HUES48 (cell line): ENCODE measurements around the gene ST6GALNAC4.

Source experiments
- H3K27ac ChIP-seq: one replicate; pipeline ENCODE4 v1.7.0; 2013; ENCODE audit warnings: low read depth, low read length, inconsistent platforms
- H3K27me3 ChIP-seq: 2 replicates; pipeline ENCODE4 v1.6.1; 2013; ENCODE audit warnings: mild to moderate bottlenecking, low read length; ENCODE audit not compliant: control insufficient read depth, insufficient read depth
- H3K36me3 ChIP-seq: 2 replicates; pipeline ENCODE4 v1.6.1; 2013; ENCODE audit warnings: low read length; ENCODE audit not compliant: control insufficient read depth, insufficient read depth
- H3K4me1 ChIP-seq: 2 replicates; pipeline ENCODE4 v1.6.1; 2013; ENCODE audit warnings: mild to moderate bottlenecking, low read length; ENCODE audit not compliant: control insufficient read depth, insufficient read depth
- H3K4me3 ChIP-seq: 2 replicates; pipeline ENCODE4 v1.5.1; 2013; ENCODE audit warnings: mild to moderate bottlenecking, low read depth, low read length
- H3K9ac ChIP-seq: 2 replicates; pipeline ENCODE4 v1.6.1; 2013; ENCODE audit warnings: mild to moderate bottlenecking, low read depth, low read length, moderate library complexity
- H3K9me3 ChIP-seq: 2 replicates; pipeline ENCODE4 v1.6.1; 2013; ENCODE audit warnings: low read length; ENCODE audit not compliant: control insufficient read depth, insufficient read depth

ST6GALNAC4 gene

GRCh38 chr9:127927988-127928675 is 11.3 kb upstream of the ST6GALNAC4 start:
- H3K9me3 ChIP-seq: no peaks in the 10 kb centered on the region
- H3K27me3 ChIP-seq: peaks cover 17% of the 10 kb centered on the region
- no peak overlapping the region for H3K9ac ChIP-seq
- H3K4me1 ChIP-seq: peaks cover 26% of the 10 kb centered on the region
- H3K27ac ChIP-seq: no peak overlapping the region
- H3K36me3 ChIP-seq: no peaks in the 10 kb centered on the region
- peak overlapping the region; percentile 69 for H3K4me3 ChIP-seq

DNA sequence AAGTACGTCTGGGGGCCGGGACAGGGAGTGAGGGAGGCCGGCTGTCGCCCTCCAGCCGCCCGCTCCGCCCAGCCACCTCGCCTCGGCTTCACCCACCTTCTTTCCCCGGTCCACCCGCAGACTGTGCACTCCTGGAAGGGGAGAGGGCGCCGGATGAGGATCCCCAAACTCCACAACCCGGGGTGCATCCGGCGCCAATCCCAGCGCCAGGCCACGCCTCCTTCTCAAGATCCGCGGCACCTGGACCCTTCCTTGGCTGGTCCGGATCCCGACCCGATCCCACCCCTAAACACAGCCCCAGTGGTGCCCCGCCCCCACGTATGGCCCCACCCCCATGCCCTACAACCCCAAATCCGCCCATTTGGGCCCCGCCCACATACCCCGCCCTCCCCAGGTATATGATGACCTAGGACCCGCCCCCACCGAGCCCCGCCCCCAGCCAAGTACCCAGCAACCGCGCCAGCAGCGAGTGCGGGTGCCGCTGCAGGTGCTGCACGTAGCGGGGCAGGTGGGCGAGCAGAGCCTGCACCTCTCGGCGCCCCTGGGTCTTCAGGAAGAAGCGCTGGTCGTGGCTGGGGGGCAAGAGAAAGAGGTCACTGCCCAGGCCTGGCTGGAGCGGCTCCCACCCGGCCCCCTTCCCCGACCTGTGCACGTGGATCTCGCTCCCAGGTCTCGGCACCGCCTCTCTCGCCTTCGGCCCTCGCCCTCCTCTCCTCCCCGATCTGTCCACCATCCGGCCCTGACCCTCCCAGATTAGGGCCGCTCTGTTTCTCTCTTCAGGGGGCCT is 10.6 kb upstream of the ST6GALNAC4 start:
- Histone ChIP-seq H3K4me1 (peaks cover 26% of the 10 kb centered on the region), H3K4me3 (peak overlapping the region; percentile 81), H3K9me3 (no peaks in the 10 kb centered on the region), H3K27ac (no peak overlapping the region), H3K36me3 (no peaks in the 10 kb centered on the region), H3K9ac (peak overlapping the region; percentile 51; the same call in 1 of the 2 replicates), H3K27me3 (peaks cover 17% of the 10 kb centered on the region)

GRCh38 chr9:127926906-127927200 is 10.0 kb upstream of the ST6GALNAC4 start:
- Histone ChIP-seq H3K36me3 (no peaks in the 10 kb centered on the region), H3K27me3 (peaks cover 21% of the 10 kb centered on the region), H3K9me3 (no peaks in the 10 kb centered on the region), H3K4me1 (peaks cover 26% of the 10 kb centered on the region), H3K27ac (no peak overlapping the region), H3K9ac (peak overlapping the region; percentile 51; the same call in 1 of the 2 replicates), H3K4me3 (peak overlapping the region; percentile 81)

DNA sequence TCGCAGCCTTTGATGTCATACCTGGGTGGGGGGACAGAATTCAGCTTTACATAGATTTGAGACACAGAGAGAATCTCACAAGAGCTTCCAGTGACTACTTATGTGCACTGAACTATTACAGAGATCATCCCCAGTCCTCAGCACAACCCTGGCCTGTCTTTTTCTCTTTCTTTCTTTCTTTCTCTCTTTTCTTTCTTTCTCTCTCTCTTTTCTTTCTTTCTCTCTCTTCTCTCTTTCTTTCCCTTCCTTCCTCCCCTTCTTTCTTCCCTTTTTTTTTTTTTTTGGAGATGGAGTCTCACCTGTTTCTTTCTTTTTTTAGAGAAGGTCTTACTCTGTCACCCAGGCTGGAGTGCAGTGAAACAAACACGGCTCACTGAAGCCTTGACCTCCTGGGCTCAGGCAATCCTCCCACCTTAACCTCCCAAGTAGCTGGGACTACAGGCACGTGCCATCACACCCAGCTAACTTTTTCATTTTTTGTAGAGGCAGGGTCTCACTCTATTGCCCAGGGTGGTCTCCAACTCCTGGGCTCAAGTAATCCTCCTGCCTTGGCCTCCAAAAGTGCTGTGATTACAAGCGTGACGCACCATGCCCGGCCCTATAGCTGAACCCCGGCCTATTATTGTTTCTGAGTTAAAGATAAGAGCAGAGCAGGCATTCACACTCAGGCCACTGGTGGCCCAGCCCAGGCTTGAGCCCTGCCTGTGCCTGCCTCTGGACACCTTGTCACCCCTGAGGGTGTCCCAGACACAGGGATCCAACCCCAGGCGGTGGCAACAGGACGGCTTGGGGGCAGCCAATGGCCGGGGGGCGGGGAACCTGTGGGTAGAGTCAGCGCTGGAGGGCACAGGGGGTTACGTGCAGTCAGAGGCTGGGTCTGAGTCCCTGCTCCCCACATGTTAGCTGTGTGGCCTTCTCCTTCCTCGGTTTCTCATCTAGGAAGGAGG is 9.4 kb upstream of the ST6GALNAC4 start:
- Histone ChIP-seq H3K36me3 (no peaks in the 10 kb centered on the region), H3K27me3 (peaks cover 21% of the 10 kb centered on the region), H3K9me3 (no peaks in the 10 kb centered on the region), H3K27ac (no peak overlapping the region), H3K4me1 (peaks cover 21% of the 10 kb centered on the region), H3K9ac (peak overlapping the region; percentile 35; the same call in 1 of the 2 replicates), H3K4me3 (peak overlapping the region; percentile 81)

DNA sequence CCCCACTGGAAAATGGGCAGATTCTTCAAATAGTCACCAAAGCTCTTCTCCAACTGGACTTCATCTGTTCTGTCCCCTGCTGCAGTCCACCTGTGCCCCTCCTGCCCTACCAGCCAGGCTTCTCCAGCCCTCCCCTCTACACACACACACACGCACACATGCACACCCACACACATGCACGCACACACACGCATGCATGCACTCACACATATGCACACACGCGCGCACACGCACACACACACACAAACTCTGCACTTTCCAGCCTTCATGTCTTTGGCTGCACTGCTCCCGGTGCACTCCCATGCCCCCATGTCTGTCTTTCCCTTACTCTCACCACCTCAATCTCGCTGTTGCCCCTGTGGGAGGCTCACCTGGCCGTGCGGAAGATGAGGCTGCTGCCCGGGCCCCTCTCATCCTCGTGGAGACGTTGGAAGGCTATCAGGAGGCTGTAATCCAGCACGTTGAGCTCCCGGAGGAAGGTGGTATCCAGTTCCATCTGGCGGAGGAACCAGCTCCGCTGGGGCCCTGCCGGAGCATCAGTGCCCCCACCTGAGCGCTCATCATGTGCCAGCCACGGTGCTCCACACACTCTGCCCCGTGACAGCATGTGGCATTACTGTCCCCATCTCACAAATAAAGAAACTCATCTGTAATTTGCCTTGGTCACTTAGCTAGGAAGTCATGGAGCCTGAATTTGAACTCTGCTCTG is 8.0 kb upstream of the ST6GALNAC4 start:
- H3K36me3 ChIP-seq: no peaks in the 10 kb centered on the region
- H3K27ac ChIP-seq: no peak overlapping the region
- no peak overlapping the region for H3K9ac ChIP-seq
- peaks cover 21% of the 10 kb centered on the region for H3K27me3 ChIP-seq
- no peaks in the 10 kb centered on the region for H3K9me3 ChIP-seq
- peaks cover 15% of the 10 kb centered on the region for H3K4me1 ChIP-seq
- no peak overlapping the region for H3K4me3 ChIP-seq

DNA sequence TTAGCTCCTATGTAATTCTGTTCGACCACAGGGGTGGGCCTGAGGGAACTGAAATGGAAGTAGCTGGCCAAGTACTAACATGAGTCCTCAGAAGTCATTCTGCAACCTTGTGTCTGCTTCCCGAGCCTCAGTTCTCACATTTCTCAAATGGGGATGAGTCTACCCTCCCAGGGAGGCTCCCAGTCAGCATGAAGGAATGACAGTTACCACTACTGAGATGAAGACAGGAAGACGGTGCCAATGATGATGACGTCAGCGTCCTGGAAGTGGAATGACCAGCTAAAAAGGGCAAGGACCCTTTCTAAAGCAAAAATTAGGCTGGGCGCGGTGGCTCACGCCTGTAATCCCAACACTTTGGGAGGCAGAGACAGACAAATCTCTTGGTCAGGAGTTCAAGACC is 6.9 kb upstream of the ST6GALNAC4 start:
- no peak overlapping the region for H3K9ac ChIP-seq
- no peaks in the 10 kb centered on the region for H3K36me3 ChIP-seq
- H3K4me3 ChIP-seq: no peak overlapping the region
- no peak overlapping the region for H3K27ac ChIP-seq
- peaks cover 9% of the 10 kb centered on the region for H3K4me1 ChIP-seq
- peaks cover 11% of the 10 kb centered on the region for H3K27me3 ChIP-seq
- no peaks in the 10 kb centered on the region for H3K9me3 ChIP-seq

- Histone ChIP-seq H3K9ac (no peak overlapping the region), H3K27me3 (peaks cover 4% of the 10 kb centered on the region; the same call in 1 of the 2 replicates), H3K4me1 (peaks cover 2% of the 10 kb centered on the region), H3K27ac (no peak overlapping the region), H3K36me3 (no peaks in the 10 kb centered on the region), H3K9me3 (no peaks in the 10 kb centered on the region), H3K4me3 (no peak overlapping the region)
These were observed 6.2 kb upstream of the ST6GALNAC4 start for GRCh38 chr9:127923046-127923445.

- no peaks in the 10 kb centered on the region for H3K4me1 ChIP-seq
- no peak overlapping the region for H3K9ac ChIP-seq
- no peaks in the 10 kb centered on the region for H3K36me3 ChIP-seq
- H3K4me3 ChIP-seq: peak overlapping the region; percentile 31; the same call in 1 of the 2 replicates
- H3K9me3 ChIP-seq: no peaks in the 10 kb centered on the region
- no peak overlapping the region for H3K27ac ChIP-seq
- H3K27me3 ChIP-seq: peaks cover 4% of the 10 kb centered on the region; the same call in 1 of the 2 replicates
These were observed 4.8 kb upstream of the ST6GALNAC4 start for GRCh38 chr9:127921557-127922120.

GRCh38 chr9:127920794-127921193 is 4.0 kb upstream of the ST6GALNAC4 start:
- Histone ChIP-seq H3K27ac (no peak overlapping the region), H3K36me3 (no peaks in the 10 kb centered on the region), H3K4me3 (no peak overlapping the region), H3K9me3 (no peaks in the 10 kb centered on the region), H3K27me3 (peaks cover 9% of the 10 kb centered on the region; the same call in 1 of the 2 replicates), H3K4me1 (no peaks in the 10 kb centered on the region), H3K9ac (no peak overlapping the region)

- Histone ChIP-seq H3K9ac (no peak overlapping the region), H3K36me3 (no peaks in the 10 kb centered on the region), H3K4me3 (no peak overlapping the region), H3K4me1 (no peaks in the 10 kb centered on the region), H3K27ac (no peak overlapping the region), H3K27me3 (peaks cover 9% of the 10 kb centered on the region; the same call in 1 of the 2 replicates), H3K9me3 (no peaks in the 10 kb centered on the region)
These were observed 2.5 kb upstream of the ST6GALNAC4 start for GRCh38 chr9:127919253-127919815.
